Spleen (tissue), 11 donors: ENCODE data around the gene CRACDL. TPM values are rescaled to one million over a fixed set of nuclear protein-coding genes. Genes with fewer than 3 reads are reported as not detected.
A peak's percentile ranks its signal among the peaks of the same experiment; 100 is the strongest.

Experiments used
- DNase-seq: peaks from one replicate; pipeline ENCODE4 v3.0.0-alpha.2; 2020
- H3K27ac ChIP-seq, 8 donors: fragments of 200-600 bp; sonication (generic) in 7 of 8; 1 replicate in 4 of 8; 2 replicates in 4 of 8; pipeline versions ENCODE4 v1.5.0 to v1.8.0; 2016 to 2021; ENCODE audit warnings: inconsistent platforms in 4 of 8, mild to moderate bottlenecking in 4 of 8, moderate library complexity in 1 of 8
- H3K27me3 ChIP-seq, 7 donors: fragments of 200-600 bp; sonication (generic) in 6 of 7; replicated peaks in 1 of 7; 1 replicate in 4 of 7; 2 replicates in 3 of 7; pipeline versions ENCODE4 v1.5.0 to v1.8.0; 2016 to 2021; ENCODE audit warnings: inconsistent platforms in 3 of 7, mild to moderate bottlenecking in 1 of 7
- H3K36me3 ChIP-seq, 6 donors: fragments of 200-600 bp; sonication (generic) in 5 of 6; 1 replicate in 4 of 6; 2 replicates in 2 of 6; pipeline versions ENCODE4 v1.5.0 to v1.8.0; 2016 to 2021; ENCODE audit warnings: inconsistent platforms in 2 of 6
- H3K4me1 ChIP-seq, 6 donors: fragments of 200-600 bp; sonication (generic) in 5 of 6; 1 replicate in 3 of 6; 2 replicates in 3 of 6; pipeline versions ENCODE4 v1.5.0 to v1.8.0; 2016 to 2021; ENCODE audit warnings: inconsistent platforms in 3 of 6
- H3K4me3 ChIP-seq, 8 donors: fragments of 200-600 bp; sonication (generic) in 7 of 8; 1 replicate in 4 of 8; 2 replicates in 4 of 8; pipeline versions ENCODE4 v1.5.0 to v1.8.0; 2016 to 2021; ENCODE audit warnings: inconsistent platforms in 4 of 8, mild to moderate bottlenecking in 4 of 8, moderate library complexity in 2 of 8
- H3K9me3 ChIP-seq, 8 donors: fragments of 200-600 bp; sonication (generic) in 7 of 8; 1 replicate in 4 of 8; 2 replicates in 4 of 8; pipeline versions ENCODE4 v1.5.0 to v1.8.0; 2016 to 2021; ENCODE audit warnings: inconsistent platforms in 4 of 8
- CTCF ChIP-seq, 11 experiments: fragments of 200-600 bp in 7 of 11; fragments of 450-650 bp in 4 of 11; sonication (generic) in 4 of 11; IDR thresholded peaks in 8 of 11; conservative IDR thresholded peaks in 3 of 11; 1 replicate in 7 of 11; 2 replicates in 4 of 11; pipeline versions ENCODE4 v1.4.0 to v1.8.0; 2016 to 2021; ENCODE audit warnings: antibody characterized with exemption in 11 of 11, inconsistent platforms in 4 of 11, mild to moderate bottlenecking in 1 of 11
- POLR2A ChIP-seq, 3 donors: fragments of 450-650 bp; IDR thresholded peaks; one replicate each; pipeline ENCODE4 v1.5.1; 2017; ENCODE audit warnings: antibody characterized with exemption in 3 of 3, mild to moderate bottlenecking in 1 of 3
- POLR2AphosphoS5 ChIP-seq, 3 donors: sonication (generic); formaldehyde crosslinking; IDR thresholded peaks; one replicate each; pipeline ENCODE4 v1.5.1; 2017; ENCODE audit warnings: antibody characterized with exemption in 3 of 3
- WGBS, 5 donors: extraction: QIAGEN DNeasy Blood & Tissue Kit in 3 of 5; methylation state at CpG; one replicate each; pipeline versions ENCODE4 v1.1.5 to v1.1.7; 2013 to 2018; 5-methylcytosine and 5-hydroxymethylcytosine counted together
- intact Hi-C: fragments of 100-400 bp; cut with DNase I; formaldehyde crosslinking; loops from one replicate; pipeline ENCODE4 v1.15.0; 2023; ENCODE audit warnings: low total_unique reads
- polyA plus RNA-seq, 3 donors: library from polyadenylated mRNA; stranded (reverse); fragments of 200-250 nt; gene quantifications; one replicate each; pipeline ENCODE4 v1.2.1, GENCODE V29; 2013
- total RNA-seq, 7 donors: library from RNA; depleted of rRNA in 3 of 7; stranded (reverse); fragments of >200 nt in 3 of 7; fragmentation: NEBNext Ultra II Directional in 4 of 7; extraction: Animal tissue kit (Norgen Biotek cat#: 25700) in 4 of 7; gene quantifications; one replicate each; pipeline versions ENCODE4 v1.1.0 to v1.2.1, GENCODE V29; 2016 to 2021
- donor health status: healthy with polysubstance abuse.
- donor health status: DM: no; HTN: no; CAD: no; lungs with moderate emphysema.
- donor health status: DM: no; HTN: no; CAD: no.
- donor health status: Bipolar disorder and iron deficiency.
- donor health status: healthy.
- donor health status: DM: no; HTN: no; CAD: no.
- donor health status: DM: yes; HTN: yes; CAD: no.

The CRACDL gene
- total and polyA plus RNA-seq, 10 donors, result 0.52 to 5.1 (median 1.4) TPM

GRCh38 chr2:98751748-98752147 lies 184.3 kb downstream of the CRACDL start:
- Histone ChIP-seq H3K27ac (no peak overlapping the region), H3K9me3 (no peaks in the 10 kb centered on the region), H3K36me3 (no peaks in the 10 kb centered on the region), H3K4me3 (no peak overlapping the region), H3K27me3 (no peaks in the 10 kb centered on the region), H3K4me1 (peaks cover 0 to 32% (median 9%) of the 10 kb centered on the region in 6 donors)
- DNase-seq, result no peak
- intact Hi-C loops, result no loop called here
- TF ChIP-seq CTCF (IDR thresholded peaks at IDR 0.05 in 8 of 11, conservative IDR thresholded peaks at IDR 0.05 in 3 of 11) (no peak), POLR2A (IDR thresholded peaks at IDR 0.05) (no peak), POLR2AphosphoS5 (IDR thresholded peaks at IDR 0.05) (no peak)
- 86 to 96% (median 93%) methylated on average over 1 of the region's 1 CpG for WGBS, 5 donors

GRCh38 chr2:98750593-98751282 lies 185.3 kb downstream of the CRACDL start:
- WGBS, 5 donors, result 95 to 96% (median 95%) methylated on average over 9 of the region's 9 CpGs
- no peaks in the 10 kb centered on the region for H3K36me3 ChIP-seq
- no peak for TF ChIP-seq POLR2A (IDR thresholded peaks at IDR 0.05)
- no peak for TF ChIP-seq CTCF (IDR thresholded peaks at IDR 0.05 in 8 of 11, conservative IDR thresholded peaks at IDR 0.05 in 3 of 11)
- no peak for TF ChIP-seq POLR2AphosphoS5 (IDR thresholded peaks at IDR 0.05)
- intact Hi-C loops, result no loop called here
- peaks cover 0 to 29% (median 9%) of the 10 kb centered on the region in 6 donors for H3K4me1 ChIP-seq
- H3K27ac ChIP-seq, result no peak overlapping the region
- DNase-seq, result peak; percentile 53
- no peaks in the 10 kb centered on the region for H3K9me3 ChIP-seq
- H3K27me3 ChIP-seq, result no peaks in the 10 kb centered on the region
- H3K4me3 ChIP-seq, result no peak overlapping the region

GRCh38 chr2:98749066-98749450 lies 187.0 kb downstream of the CRACDL start:
- TF ChIP-seq POLR2A (IDR thresholded peaks at IDR 0.05) (no peak), POLR2AphosphoS5 (IDR thresholded peaks at IDR 0.05) (no peak), CTCF (IDR thresholded peaks at IDR 0.05 in 8 of 11, conservative IDR thresholded peaks at IDR 0.05 in 3 of 11) (no peak)
- no peak for DNase-seq
- H3K4me1 ChIP-seq, result peaks cover 0 to 29% (median 9%) of the 10 kb centered on the region in 6 donors
- intact Hi-C loops, result no loop called here
- no peaks in the 10 kb centered on the region for H3K9me3 ChIP-seq
- H3K36me3 ChIP-seq, result no peaks in the 10 kb centered on the region
- no peaks in the 10 kb centered on the region for H3K27me3 ChIP-seq
- no peak overlapping the region for H3K4me3 ChIP-seq
- H3K27ac ChIP-seq, result peak overlapping the region in 3 of 8 donors; percentile 25 to 56 (median 54)

- Histone ChIP-seq H3K9me3 (no peaks in the 10 kb centered on the region), H3K36me3 (no peaks in the 10 kb centered on the region), H3K4me1 (peaks cover 0 to 28% (median 9%) of the 10 kb centered on the region in 6 donors), H3K27me3 (no peaks in the 10 kb centered on the region), H3K4me3 (no peak overlapping the region), H3K27ac (peak overlapping the region in 3 of 8 donors; percentile 25 to 56 (median 54))
- TF ChIP-seq POLR2A (IDR thresholded peaks at IDR 0.05) (no peak), POLR2AphosphoS5 (IDR thresholded peaks at IDR 0.05) (no peak), CTCF (IDR thresholded peaks at IDR 0.05 in 8 of 11, conservative IDR thresholded peaks at IDR 0.05 in 3 of 11) (no peak)
- WGBS, 5 donors, result 62 to 76% (median 71%) methylated on average over 13 of the region's 13 CpGs
- no peak for DNase-seq
- intact Hi-C loops, result no loop called here
Observed at GRCh38 chr2:98748292-98749065, 187.5 kb downstream of the CRACDL start.
